Vagina (tissue), 2 donors: ENCODE measurements around the gene PHACTR2. TPM values are rescaled to one million over a fixed set of nuclear protein-coding genes. Genes with fewer than 3 reads are reported as not detected.
"Not testable (repeated sequence)": the region's sequence is repeated elsewhere in the genome, so short reads cannot be mapped to it uniquely, and the experiment has no call there.

Experiments
- DNase-seq, 2 donors: peaks; one replicate each; pipeline ENCODE4 v3.0.0-alpha.2; 2017; ENCODE audit errors: extremely low spot score in 2 of 2
- H3K27ac ChIP-seq: fragments of 200-600 bp; sonication (generic); one replicate; pipeline ENCODE4 v1.5.1; 2019
- H3K27me3 ChIP-seq: fragments of 200-600 bp; sonication (generic); one replicate; pipeline ENCODE4 v1.5.1; 2019
- H3K36me3 ChIP-seq, 2 donors: fragments of 200-600 bp; sonication (generic); one replicate each; pipeline ENCODE4 v1.5.1; 2017 to 2019
- H3K4me1 ChIP-seq: fragments of 200-600 bp; sonication (generic); one replicate; pipeline ENCODE4 v1.5.1; 2019
- H3K4me3 ChIP-seq, 2 donors: fragments of 200-600 bp; sonication (generic); 1 replicate in 1 of 2; 2 replicates in 1 of 2; pipeline ENCODE4 v1.5.1; 2016 to 2019
- H3K9me3 ChIP-seq: fragments of 200-600 bp; sonication (generic); one replicate; pipeline ENCODE4 v1.5.1; 2019
- POLR2A ChIP-seq, 2 donors: fragments of 450-650 bp; IDR thresholded peaks; one replicate each; pipeline ENCODE4 v1.6.1; 2017; ENCODE audit warnings: antibody characterized with exemption in 2 of 2, mild to moderate bottlenecking in 2 of 2, moderate library complexity in 2 of 2
- POLR2AphosphoS5 ChIP-seq, 2 donors: sonication (generic); formaldehyde crosslinking; IDR thresholded peaks; one replicate each; pipeline ENCODE4 v1.9.0; 2017; ENCODE audit warnings: antibody characterized with exemption in 2 of 2, mild to moderate bottlenecking in 2 of 2, low read depth in 1 of 2; ENCODE audit not compliant: insufficient read depth in 1 of 2
- intact Hi-C: fragments of 100-400 bp; cut with DNase I; formaldehyde crosslinking; loops from one replicate; pipeline ENCODE4 v1.15.1; 2023
- total RNA-seq: library from RNA; depleted of rRNA; stranded (reverse); fragments of >200 nt; gene quantifications from one replicate; pipeline ENCODE4 v1.2.3, GENCODE V29; 2016
- TF ChIP-seq, protein P1 (sequence below), 3 experiments: fragments of 450-650 bp in 2 of 3; fragments of 200-600 bp in 1 of 3; sonication (generic) in 1 of 3; IDR thresholded peaks; one replicate each; pipeline ENCODE4 v1.5.1; 2017 to 2019; ENCODE audit warnings: antibody characterized with exemption in 3 of 3, mild to moderate bottlenecking in 2 of 3, moderate library complexity in 2 of 3

The PHACTR2 gene
- total RNA-seq, 1 donor from 2014 or later, result 61.6 TPM

- Histone ChIP-seq H3K4me1 (peaks cover 26% of the 10 kb centered on the region), H3K27me3 (no peaks in the 10 kb centered on the region), H3K9me3 (no peaks in the 10 kb centered on the region), H3K4me3 (peak within 1 kb of the TSS; percentile 78 to 89), H3K36me3 (peaks cover 2 to 35% of the 10 kb centered on the region in 2 donors), H3K27ac (peak within 1 kb of the TSS; percentile 97)
- intact Hi-C loops, result loop anchor here (10.0 kb wide), 1 partner anchor 172 kb away; no protein-coding TSS in a partner anchor
- DNase-seq, result peak; percentile 97 to 98
- TF ChIP-seq POLR2AphosphoS5 (IDR thresholded peaks at IDR 0.05; ENCODE audit: insufficient read depth in 1 of 2, low read depth in 1 of 2) (peak; percentile 89 to 91), POLR2A (IDR thresholded peaks at IDR 0.05) (peak in 1 of 2 donors; percentile 70)
- TF ChIP-seq, protein P1, sequence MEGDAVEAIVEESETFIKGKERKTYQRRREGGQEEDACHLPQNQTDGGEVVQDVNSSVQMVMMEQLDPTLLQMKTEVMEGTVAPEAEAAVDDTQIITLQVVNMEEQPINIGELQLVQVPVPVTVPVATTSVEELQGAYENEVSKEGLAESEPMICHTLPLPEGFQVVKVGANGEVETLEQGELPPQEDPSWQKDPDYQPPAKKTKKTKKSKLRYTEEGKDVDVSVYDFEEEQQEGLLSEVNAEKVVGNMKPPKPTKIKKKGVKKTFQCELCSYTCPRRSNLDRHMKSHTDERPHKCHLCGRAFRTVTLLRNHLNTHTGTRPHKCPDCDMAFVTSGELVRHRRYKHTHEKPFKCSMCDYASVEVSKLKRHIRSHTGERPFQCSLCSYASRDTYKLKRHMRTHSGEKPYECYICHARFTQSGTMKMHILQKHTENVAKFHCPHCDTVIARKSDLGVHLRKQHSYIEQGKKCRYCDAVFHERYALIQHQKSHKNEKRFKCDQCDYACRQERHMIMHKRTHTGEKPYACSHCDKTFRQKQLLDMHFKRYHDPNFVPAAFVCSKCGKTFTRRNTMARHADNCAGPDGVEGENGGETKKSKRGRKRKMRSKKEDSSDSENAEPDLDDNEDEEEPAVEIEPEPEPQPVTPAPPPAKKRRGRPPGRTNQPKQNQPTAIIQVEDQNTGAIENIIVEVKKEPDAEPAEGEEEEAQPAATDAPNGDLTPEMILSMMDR (IDR thresholded peaks at IDR 0.05), result no peak
Observed at GRCh38 chr6:143842902-143843676, 165.3 kb downstream of the PHACTR2 start, which contains the start of gene LTV1. Gene LTV1 (plus strand): TSS chr6:143843338. CDS start chr6:143843478, 140 bp downstream.

GRCh38 chr6:143843677-143843999 lies 165.9 kb downstream of the PHACTR2 start:
- peaks cover 2 to 39% of the 10 kb centered on the region in 2 donors for H3K36me3 ChIP-seq
- DNase-seq, result no peak
- H3K27ac ChIP-seq, result peak overlapping the region; percentile 97
- TF ChIP-seq, protein P1 (IDR thresholded peaks at IDR 0.05), result no peak
- H3K27me3 ChIP-seq, result no peaks in the 10 kb centered on the region
- no peaks in the 10 kb centered on the region for H3K9me3 ChIP-seq
- H3K4me1 ChIP-seq, result peaks cover 26% of the 10 kb centered on the region
- peak overlapping the region; percentile 78 to 89 for H3K4me3 ChIP-seq
- intact Hi-C loops, result loop anchor here (10.0 kb wide), 1 partner anchor 171 kb away; no protein-coding TSS in a partner anchor

DNA sequence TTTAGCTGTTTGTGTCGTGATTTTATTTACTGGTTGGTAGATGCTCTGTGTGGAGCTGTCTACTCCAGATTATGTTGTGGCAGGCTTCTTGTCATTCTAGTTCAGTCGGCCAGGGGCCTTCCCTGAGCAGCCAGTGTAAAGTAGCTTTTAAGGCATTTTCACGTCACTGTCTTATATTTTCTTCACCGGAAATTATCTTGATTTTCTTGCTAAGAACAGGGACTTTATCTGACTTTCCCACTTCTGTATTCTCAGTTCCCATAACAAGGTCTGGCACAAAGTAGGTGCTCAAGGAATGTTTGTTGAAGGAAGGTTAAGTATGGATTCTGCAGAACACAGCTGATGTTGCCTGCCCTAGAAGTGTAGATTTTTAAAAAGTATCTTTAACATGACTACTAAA lies 166.2 kb downstream of the PHACTR2 start:
- peak overlapping the region; percentile 78 to 89 for H3K4me3 ChIP-seq
- intact Hi-C loops, result loop anchor here (10.0 kb wide), 1 partner anchor 171 kb away; no protein-coding TSS in a partner anchor
- peak overlapping the region; percentile 97 for H3K27ac ChIP-seq
- TF ChIP-seq POLR2A (IDR thresholded peaks at IDR 0.05) (no peak), POLR2AphosphoS5 (IDR thresholded peaks at IDR 0.05; ENCODE audit: insufficient read depth in 1 of 2, low read depth in 1 of 2) (no peak)
- TF ChIP-seq, protein P1 (IDR thresholded peaks at IDR 0.05), result no peak
- H3K9me3 ChIP-seq, result no peaks in the 10 kb centered on the region
- H3K27me3 ChIP-seq, result no peaks in the 10 kb centered on the region
- peaks cover 2 to 43% of the 10 kb centered on the region in 2 donors for H3K36me3 ChIP-seq
- no peak for DNase-seq
- peaks cover 26% of the 10 kb centered on the region for H3K4me1 ChIP-seq

- peaks cover 2 to 53% of the 10 kb centered on the region in 2 donors for H3K36me3 ChIP-seq
- TF ChIP-seq POLR2AphosphoS5 (IDR thresholded peaks at IDR 0.05; ENCODE audit: insufficient read depth in 1 of 2, low read depth in 1 of 2) (no peak), POLR2A (IDR thresholded peaks at IDR 0.05) (no peak)
- TF ChIP-seq, protein P1 (IDR thresholded peaks at IDR 0.05), result no peak
- DNase-seq, result no peak
- intact Hi-C loops, result loop anchor here (10.0 kb wide), 1 partner anchor 170 kb away; no protein-coding TSS in a partner anchor
- H3K27ac ChIP-seq, result no peak overlapping the region
- H3K4me3 ChIP-seq, result no peak overlapping the region
- no peaks in the 10 kb centered on the region for H3K9me3 ChIP-seq
- no peaks in the 10 kb centered on the region for H3K27me3 ChIP-seq
- H3K4me1 ChIP-seq, result peaks cover 26% of the 10 kb centered on the region
Observed at GRCh38 chr6:143845033-143845432, 167.3 kb downstream of the PHACTR2 start.

DNA sequence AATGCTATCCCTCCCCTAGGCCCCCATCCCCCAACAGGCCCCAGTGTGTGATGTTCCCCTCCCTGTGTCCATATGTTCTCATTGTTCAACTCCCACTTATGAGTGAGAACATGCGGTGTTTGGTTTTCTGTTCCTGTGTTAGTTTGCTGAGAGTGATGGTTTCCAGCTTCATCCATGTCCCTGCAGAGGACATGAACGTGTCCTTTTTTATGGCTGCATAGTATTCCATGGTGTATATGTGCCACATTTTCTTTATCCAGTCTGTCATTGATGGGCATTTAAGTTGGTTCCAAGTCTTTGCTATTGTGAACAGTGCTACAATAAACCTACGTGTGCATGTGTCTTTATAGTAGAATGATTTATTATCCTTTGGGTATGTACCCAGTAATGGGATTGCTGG lies 173.9 kb downstream of the PHACTR2 start:
- H3K9me3 ChIP-seq, DNase-seq, intact Hi-C loops, H3K27ac ChIP-seq, H3K4me1 ChIP-seq, H3K4me3 ChIP-seq, H3K27me3 ChIP-seq: not testable (repeated sequence)
- peaks cover 0 to 79% of the 10 kb centered on the region in 2 donors for H3K36me3 ChIP-seq

- intact Hi-C loops, H3K27ac ChIP-seq, H3K9me3 ChIP-seq, H3K4me1 ChIP-seq, H3K27me3 ChIP-seq, DNase-seq, H3K4me3 ChIP-seq: not testable (repeated sequence)
- H3K36me3 ChIP-seq, result peaks cover 0 to 82% of the 10 kb centered on the region in 2 donors
Observed at GRCh38 chr6:143855057-143855456, 177.3 kb downstream of the PHACTR2 start.

- H3K36me3 ChIP-seq, result peaks cover 0 to 77% of the 10 kb centered on the region in 2 donors
- H3K4me3 ChIP-seq, H3K27ac ChIP-seq, intact Hi-C loops, H3K27me3 ChIP-seq, DNase-seq, H3K4me1 ChIP-seq, H3K9me3 ChIP-seq: not testable (repeated sequence)
Observed at GRCh38 chr6:143856762-143857161, 179.0 kb downstream of the PHACTR2 start.
